ENCODE measurements around the gene COMMD10.

COMMD10 gene

GRCh38 chr5:116289276-116289675 is 204.5 kb downstream of the COMMD10 start:
- no CpG with 5 or more reads among the region's 3 CpGs for WGBS, 2 experiments (ENCODE audit: insufficient coverage in 2 of 2)
- no peak overlapping the region for H3K27ac ChIP-seq (ENCODE audit: low read depth, low read length, severe bottlenecking)
- H3K9me3 ChIP-seq (ENCODE audit: control insufficient read depth, low read length): no peaks in the 10 kb centered on the region
- no peaks in the 10 kb centered on the region for H3K36me3 ChIP-seq (ENCODE audit: control insufficient read depth, insufficient read depth, low read length)
- no peaks in the 10 kb centered on the region for H3K4me1 ChIP-seq (ENCODE audit: control insufficient read depth, insufficient read depth, low read length, poor library complexity, severe bottlenecking)
- H3K4me3 ChIP-seq (ENCODE audit: extremely low read depth, insufficient read depth, low read length, poor library complexity, severe bottlenecking): no peak overlapping the region

GRCh38 chr5:116291271-116291670 is 206.4 kb downstream of the COMMD10 start:
- no peaks in the 10 kb centered on the region for H3K4me1 ChIP-seq (ENCODE audit: control insufficient read depth, insufficient read depth, low read length, poor library complexity, severe bottlenecking)
- WGBS, 2 experiments (ENCODE audit: insufficient coverage in 2 of 2): 100% methylated on average over 1 of the region's 1 CpG; no CpG with 5 or more reads in 1 of the 2 experiments
- H3K9me3 ChIP-seq (ENCODE audit: control insufficient read depth, low read length): no peaks in the 10 kb centered on the region
- no peaks in the 10 kb centered on the region for H3K36me3 ChIP-seq (ENCODE audit: control insufficient read depth, insufficient read depth, low read length)
- H3K27ac ChIP-seq (ENCODE audit: low read depth, low read length, severe bottlenecking): no peak overlapping the region
- H3K4me3 ChIP-seq (ENCODE audit: extremely low read depth, insufficient read depth, low read length, poor library complexity, severe bottlenecking): no peak overlapping the region

- Histone ChIP-seq H3K36me3 (ENCODE audit: control insufficient read depth, insufficient read depth, low read length) (no peaks in the 10 kb centered on the region), H3K27ac (ENCODE audit: low read depth, low read length, severe bottlenecking) (no peak overlapping the region), H3K4me3 (ENCODE audit: extremely low read depth, insufficient read depth, low read length, poor library complexity, severe bottlenecking) (no peak overlapping the region), H3K9me3 (ENCODE audit: control insufficient read depth, low read length) (no peaks in the 10 kb centered on the region), H3K4me1 (ENCODE audit: control insufficient read depth, insufficient read depth, low read length, poor library complexity, severe bottlenecking) (no peaks in the 10 kb centered on the region)
- WGBS, 2 experiments (ENCODE audit: insufficient coverage in 2 of 2): no CpG with 5 or more reads among the region's 4 CpGs
Observed at GRCh38 chr5:116292321-116292720, 207.5 kb downstream of the COMMD10 start.

GRCh38 chr5:116296335-116297072 is 211.7 kb downstream of the COMMD10 start:
- peaks cover 8% of the 10 kb centered on the region for H3K36me3 ChIP-seq (ENCODE audit: control insufficient read depth, insufficient read depth, low read length)
- H3K4me3 ChIP-seq (ENCODE audit: extremely low read depth, insufficient read depth, low read length, poor library complexity, severe bottlenecking): no peak overlapping the region
- peaks cover 8% of the 10 kb centered on the region for H3K9me3 ChIP-seq (ENCODE audit: control insufficient read depth, low read length)
- 88 to 95% methylated on average over 2 to 3 of the region's 4 CpGs for WGBS, 2 experiments (ENCODE audit: insufficient coverage in 2 of 2)
- no peak overlapping the region for H3K27ac ChIP-seq (ENCODE audit: low read depth, low read length, severe bottlenecking)
- no peaks in the 10 kb centered on the region for H3K4me1 ChIP-seq (ENCODE audit: control insufficient read depth, insufficient read depth, low read length, poor library complexity, severe bottlenecking)

GRCh38 chr5:116297296-116297814 is 212.5 kb downstream of the COMMD10 start:
- no peak overlapping the region for H3K4me3 ChIP-seq (ENCODE audit: extremely low read depth, insufficient read depth, low read length, poor library complexity, severe bottlenecking)
- no peak overlapping the region for H3K27ac ChIP-seq (ENCODE audit: low read depth, low read length, severe bottlenecking)
- peaks cover 8% of the 10 kb centered on the region for H3K36me3 ChIP-seq (ENCODE audit: control insufficient read depth, insufficient read depth, low read length)
- no peaks in the 10 kb centered on the region for H3K4me1 ChIP-seq (ENCODE audit: control insufficient read depth, insufficient read depth, low read length, poor library complexity, severe bottlenecking)
- WGBS, 2 experiments (ENCODE audit: insufficient coverage in 2 of 2): 95% methylated on average over 4 of the region's 5 CpGs; no CpG with 5 or more reads in 1 of the 2 experiments
- H3K9me3 ChIP-seq (ENCODE audit: control insufficient read depth, low read length): peaks cover 8% of the 10 kb centered on the region

GRCh38 chr5:116299746-116300640 is 215.2 kb downstream of the COMMD10 start:
- H3K9me3 ChIP-seq (ENCODE audit: control insufficient read depth, low read length): peaks cover 8% of the 10 kb centered on the region
- WGBS, 2 experiments (ENCODE audit: insufficient coverage in 2 of 2): 82% methylated on average over 1 of the region's 2 CpGs; no CpG with 5 or more reads in 1 of the 2 experiments
- H3K27ac ChIP-seq (ENCODE audit: low read depth, low read length, severe bottlenecking): no peak overlapping the region
- peaks cover 14% of the 10 kb centered on the region for H3K36me3 ChIP-seq (ENCODE audit: control insufficient read depth, insufficient read depth, low read length)
- no peak overlapping the region for H3K4me3 ChIP-seq (ENCODE audit: extremely low read depth, insufficient read depth, low read length, poor library complexity, severe bottlenecking)
- no peaks in the 10 kb centered on the region for H3K4me1 ChIP-seq (ENCODE audit: control insufficient read depth, insufficient read depth, low read length, poor library complexity, severe bottlenecking)

- Histone ChIP-seq H3K9me3 (ENCODE audit: control insufficient read depth, low read length) (peaks cover 8% of the 10 kb centered on the region), H3K4me1 (ENCODE audit: control insufficient read depth, insufficient read depth, low read length, poor library complexity, severe bottlenecking) (no peaks in the 10 kb centered on the region)
Observed at GRCh38 chr5:116301110-116301509, 216.3 kb downstream of the COMMD10 start.

GRCh38 chr5:116303340-116303739 is 218.5 kb downstream of the COMMD10 start:
- no peak overlapping the region for H3K4me3 ChIP-seq (ENCODE audit: extremely low read depth, insufficient read depth, low read length, poor library complexity, severe bottlenecking)
- peaks cover 13% of the 10 kb centered on the region for H3K9me3 ChIP-seq (ENCODE audit: control insufficient read depth, low read length)
- no peaks in the 10 kb centered on the region for H3K4me1 ChIP-seq (ENCODE audit: control insufficient read depth, insufficient read depth, low read length, poor library complexity, severe bottlenecking)
- H3K27ac ChIP-seq (ENCODE audit: low read depth, low read length, severe bottlenecking): no peak overlapping the region
- WGBS, 2 experiments (ENCODE audit: insufficient coverage in 2 of 2): 75% methylated on average over 1 of the region's 1 CpG; no CpG with 5 or more reads in 1 of the 2 experiments
- peaks cover 33% of the 10 kb centered on the region for H3K36me3 ChIP-seq (ENCODE audit: control insufficient read depth, insufficient read depth, low read length)

More at GRCh38 chr5:116301110-116301509, 216.3 kb downstream of the COMMD10 start:
- Histone ChIP-seq H3K36me3 (ENCODE audit: control insufficient read depth, insufficient read depth, low read length) (peaks cover 25% of the 10 kb centered on the region), H3K4me3 (ENCODE audit: extremely low read depth, insufficient read depth, low read length, poor library complexity, severe bottlenecking) (no peak overlapping the region), H3K27ac (ENCODE audit: low read depth, low read length, severe bottlenecking) (no peak overlapping the region)
- 100% methylated on average over 1 of the region's 1 CpG for WGBS, 2 experiments (ENCODE audit: insufficient coverage in 2 of 2)

GRCh38 chr5:116303810-116304209 is 219.0 kb downstream of the COMMD10 start:
- Histone ChIP-seq H3K27ac (ENCODE audit: low read depth, low read length, severe bottlenecking) (no peak overlapping the region), H3K4me3 (ENCODE audit: extremely low read depth, insufficient read depth, low read length, poor library complexity, severe bottlenecking) (no peak overlapping the region), H3K9me3 (ENCODE audit: control insufficient read depth, low read length) (peaks cover 15% of the 10 kb centered on the region), H3K4me1 (ENCODE audit: control insufficient read depth, insufficient read depth, low read length, poor library complexity, severe bottlenecking) (no peaks in the 10 kb centered on the region), H3K36me3 (ENCODE audit: control insufficient read depth, insufficient read depth, low read length) (peaks cover 33% of the 10 kb centered on the region)
- WGBS, 2 experiments (ENCODE audit: insufficient coverage in 2 of 2): no CpG with 5 or more reads among the region's 4 CpGs

GRCh38 chr5:116305899-116306298 is 221.1 kb downstream of the COMMD10 start:
- Histone ChIP-seq H3K9me3 (ENCODE audit: control insufficient read depth, low read length) (peaks cover 15% of the 10 kb centered on the region), H3K27ac (ENCODE audit: low read depth, low read length, severe bottlenecking) (no peak overlapping the region), H3K4me3 (ENCODE audit: extremely low read depth, insufficient read depth, low read length, poor library complexity, severe bottlenecking) (no peak overlapping the region), H3K36me3 (ENCODE audit: control insufficient read depth, insufficient read depth, low read length) (peaks cover 33% of the 10 kb centered on the region), H3K4me1 (ENCODE audit: control insufficient read depth, insufficient read depth, low read length, poor library complexity, severe bottlenecking) (no peaks in the 10 kb centered on the region)
- whole genome bisulfite sequencing, 2 experiments (ENCODE audit: insufficient coverage in 2 of 2): 67% methylated on average over 1 of the region's 1 CpG; no CpG with 5 or more reads in 1 of the 2 experiments
